Caco-2 (cell line): ENCODE data around the gene ANO4. TPM values are rescaled to one million over a fixed set of nuclear protein-coding genes. Genes with fewer than 3 reads are reported as not detected.

Experiments used
- BruUV-seq: library from RNA; stranded (reverse); fragments of 400-500 nt; replicated peaks from 2 replicates; lab custom pipeline; 2021; lab: Mats Ljungman, UMichigan
- CTCF ChIA-PET: fragments of 300-600 bp; sonication (Branson Sonifier 250); formaldehyde crosslinking; loops from one replicate; lab custom pipeline; 2022; ENCODE audit warnings: antibody characterized with exemption; lab: Charles Lee
- POLR2A ChIA-PET: fragments of 300-600 bp; sonication (Branson Sonifier 250); formaldehyde crosslinking; loops from one replicate; lab custom pipeline; 2022; ENCODE audit warnings: antibody characterized with exemption; lab: Charles Lee
- DNase-seq, 2 experiments: peaks; one replicate each; pipeline versions ENCODE4 v3.0.0 to v3.0.0-alpha.2; 2020 to 2022
- H3K27me3 ChIP-seq: replicated peaks from 2 replicates; pipeline ENCODE4 v1.6.0; 2011; ENCODE audit warnings: low read length; ENCODE audit not compliant: control insufficient read depth, insufficient read depth
- H3K36me3 ChIP-seq: 2 replicates; pipeline ENCODE4 v1.5.1; 2011; ENCODE audit warnings: low read length; ENCODE audit not compliant: control insufficient read depth, insufficient read depth
- H3K4me1 ChIP-seq: fragments of 250-450 bp; sonication (Bioruptor Pico); 2 replicates; pipeline ENCODE4 v1.5.1; 2020; ENCODE audit warnings: mild to moderate bottlenecking
- H3K4me3 ChIP-seq: 2 replicates; pipeline ENCODE4 v1.5.1; 2011; ENCODE audit warnings: low read depth, mild to moderate bottlenecking, control low read depth, low read length
- H3K9me3 ChIP-seq: fragments of 250-450 bp; sonication (Bioruptor Pico); 2 replicates; pipeline ENCODE4 v1.5.1; 2020; ENCODE audit warnings: mild to moderate bottlenecking, moderate library complexity
- H3K27ac Mint-ChIP-seq: one replicate; pipeline ENCODE4 v1.8.0; 2022; ENCODE audit warnings: mixed read lengths; ENCODE audit not compliant: unreplicated experiment
- H3K27me3 Mint-ChIP-seq: one replicate; pipeline ENCODE4 v1.8.0; 2022; ENCODE audit warnings: mixed read lengths; ENCODE audit not compliant: insufficient read depth, unreplicated experiment
- H3K36me3 Mint-ChIP-seq: one replicate; pipeline ENCODE4 v1.8.0; 2022; ENCODE audit warnings: mild to moderate bottlenecking, mixed read lengths; ENCODE audit not compliant: insufficient read depth, unreplicated experiment
- H3K4me1 Mint-ChIP-seq: one replicate; pipeline ENCODE4 v1.8.0; 2022; ENCODE audit warnings: low read depth, mixed read lengths; ENCODE audit not compliant: unreplicated experiment
- H3K4me3 Mint-ChIP-seq: one replicate; pipeline ENCODE4 v1.8.0; 2022; ENCODE audit warnings: mild to moderate bottlenecking, moderate library complexity, mixed read lengths; ENCODE audit not compliant: unreplicated experiment
- H3K9me3 Mint-ChIP-seq: one replicate; pipeline ENCODE4 v1.8.0; 2022; ENCODE audit warnings: mixed read lengths; ENCODE audit not compliant: unreplicated experiment
- CTCF ChIP-seq, 2 experiments: fragments of 200-600 bp in 1 of 2; IDR thresholded peaks; 1 replicate in 1 of 2; 2 replicates in 1 of 2; pipeline versions ENCODE4 v1.5.1 to v1.8.0; 2011 to 2022; ENCODE audit warnings: antibody characterized with exemption in 1 of 2, control low read depth in 1 of 2, inconsistent platforms in 1 of 2, low read depth in 1 of 2, low read length in 1 of 2, mild to moderate bottlenecking in 1 of 2, moderate library complexity in 1 of 2; ENCODE audit not compliant: insufficient read depth in 1 of 2, severe bottlenecking in 1 of 2, unreplicated experiment in 1 of 2
- intact Hi-C: fragments of 100-400 bp; cut with micrococcal nuclease; formaldehyde crosslinking; loops from one replicate; pipeline ENCODE4 v1.10.0; 2022; ENCODE audit not compliant: unreplicated experiment
- total RNA-seq: library from RNA; stranded (reverse); gene quantifications from 2 replicates; pipeline ENCODE4 v1.2.3, GENCODE V29; 2022

The ANO4 gene
- total RNA-seq, 1 experiment from 2014 or later: 0.09 TPM

GRCh38 chr12:100904270-100904669, 109.7 kb downstream of the ANO4 start:
- H3K4me1 ChIP-seq: no peaks in the 10 kb centered on the region
- Mint-ChIP-seq H3K27ac (no peak overlapping the region), H3K36me3 (no peaks in the 10 kb centered on the region), H3K4me1 (no peaks in the 10 kb centered on the region), H3K27me3 (peaks cover 8% of the 10 kb centered on the region), H3K9me3 (no peaks in the 10 kb centered on the region), H3K4me3 (no peak overlapping the region)
- no peak for TF ChIP-seq CTCF (IDR thresholded peaks at IDR 0.05; ENCODE audit: insufficient read depth in 1 of 2, low read depth in 1 of 2, low read length in 1 of 2, severe bottlenecking in 1 of 2, unreplicated experiment in 1 of 2)
- H3K27me3 ChIP-seq: no peaks in the 10 kb centered on the region
- intact Hi-C loops: no loop called here
- H3K4me3 ChIP-seq: no peak overlapping the region
- H3K36me3 ChIP-seq: no peaks in the 10 kb centered on the region
- peaks cover 3% of the 10 kb centered on the region; the same call in 1 of the 2 replicates for H3K9me3 ChIP-seq
- DNase-seq: no peak
- BruUV-seq: no TSS peak
- POLR2A ChIA-PET: no interaction called here
- CTCF ChIA-PET: no interaction called here

GRCh38 chr12:100908501-100908900, 113.9 kb downstream of the ANO4 start:
- no peaks in the 10 kb centered on the region for H3K36me3 ChIP-seq
- H3K27me3 Mint-ChIP-seq: peaks cover 4% of the 10 kb centered on the region
- H3K4me3 ChIP-seq: no peak overlapping the region
- no peaks in the 10 kb centered on the region for H3K4me1 Mint-ChIP-seq
- DNase-seq: no peak
- H3K27ac Mint-ChIP-seq: no peak overlapping the region
- H3K4me1 ChIP-seq: no peaks in the 10 kb centered on the region
- H3K27me3 ChIP-seq: no peaks in the 10 kb centered on the region
- no peaks in the 10 kb centered on the region for H3K9me3 Mint-ChIP-seq
- no peak overlapping the region for H3K4me3 Mint-ChIP-seq
- ChIA-PET POLR2A (no interaction called here), CTCF (no interaction called here)
- no peaks in the 10 kb centered on the region for H3K36me3 Mint-ChIP-seq
- TF ChIP-seq CTCF (IDR thresholded peaks at IDR 0.05; ENCODE audit: insufficient read depth in 1 of 2, low read depth in 1 of 2, low read length in 1 of 2, severe bottlenecking in 1 of 2, unreplicated experiment in 1 of 2): no peak
- no peaks in the 10 kb centered on the region for H3K9me3 ChIP-seq
- BruUV-seq: no TSS peak
- intact Hi-C loops: no loop called here

- ChIA-PET POLR2A (no interaction called here), CTCF (no interaction called here)
Observed at GRCh38 chr12:100913872-100914592, 119.5 kb downstream of the ANO4 start.

More at GRCh38 chr12:100913872-100914592, 119.5 kb downstream of the ANO4 start:
- H3K9me3 Mint-ChIP-seq: no peaks in the 10 kb centered on the region
- no peaks in the 10 kb centered on the region for H3K36me3 Mint-ChIP-seq
- no peaks in the 10 kb centered on the region for H3K4me1 ChIP-seq
- no peaks in the 10 kb centered on the region for H3K4me1 Mint-ChIP-seq
- H3K27me3 ChIP-seq: no peaks in the 10 kb centered on the region
- no peaks in the 10 kb centered on the region for H3K9me3 ChIP-seq
- no peak overlapping the region for H3K27ac Mint-ChIP-seq
- no peak for TF ChIP-seq CTCF (IDR thresholded peaks at IDR 0.05; ENCODE audit: insufficient read depth in 1 of 2, low read depth in 1 of 2, low read length in 1 of 2, severe bottlenecking in 1 of 2, unreplicated experiment in 1 of 2)
- no peak for DNase-seq
- intact Hi-C loops: no loop called here
- no TSS peak for BruUV-seq
- H3K36me3 ChIP-seq: no peaks in the 10 kb centered on the region
- H3K4me3 ChIP-seq: no peak overlapping the region
- peaks cover 6% of the 10 kb centered on the region for H3K27me3 Mint-ChIP-seq
- H3K4me3 Mint-ChIP-seq: no peak overlapping the region
